Neural progenitor cell (in vitro differentiated cells): ENCODE results near the gene SKA3. TPM values are rescaled to one million over a fixed set of nuclear protein-coding genes. Genes with fewer than 3 reads are reported as not detected.

Experiments used
- DNase-seq: peaks from one replicate; pipeline ENCODE4 v3.0.0-alpha.2; 2016; ENCODE audit warnings: low spot score
- H2AFZ ChIP-seq: fragments of 200-600 bp; sonication (generic); replicated peaks from 2 replicates; pipeline ENCODE4 v1.6.1; 2016; ENCODE audit warnings: antibody characterized with exemption
- H3F3A ChIP-seq: fragments of 200-600 bp; sonication (generic); 2 replicates; pipeline ENCODE4 v1.6.1; 2016; ENCODE audit warnings: antibody characterized with exemption, low read depth
- H3K27ac ChIP-seq: fragments of 200-600 bp; sonication (generic); 2 replicates; pipeline ENCODE4 v1.5.1; 2016; ENCODE audit warnings: mild to moderate bottlenecking
- H3K27me3 ChIP-seq: fragments of 200-600 bp; sonication (generic); 2 replicates; pipeline ENCODE4 v1.6.1; 2016; ENCODE audit warnings: mild to moderate bottlenecking, moderate library complexity
- H3K36me3 ChIP-seq: fragments of 200-600 bp; sonication (generic); 2 replicates; pipeline ENCODE4 v1.5.1; 2016
- H3K4me1 ChIP-seq: fragments of 200-600 bp; sonication (generic); 2 replicates; pipeline ENCODE4 v1.6.1; 2016; ENCODE audit warnings: mixed run types
- H3K4me2 ChIP-seq: fragments of 200-600 bp; sonication (generic); 2 replicates; pipeline ENCODE4 v1.6.1; 2016
- H3K4me3 ChIP-seq: fragments of 200-600 bp; sonication (generic); 2 replicates; pipeline ENCODE4 v1.5.1; 2016
- H3K79me2 ChIP-seq: fragments of 200-600 bp; sonication (generic); 2 replicates; pipeline ENCODE4 v1.6.1; 2016; ENCODE audit warnings: low read depth
- H3K9ac ChIP-seq: fragments of 200-600 bp; sonication (generic); 2 replicates; pipeline ENCODE4 v1.6.1; 2016
- H3K9me3 ChIP-seq: fragments of 200-600 bp; sonication (generic); 2 replicates; pipeline ENCODE4 v1.5.1; 2016; ENCODE audit warnings: low read depth
- H4K20me1 ChIP-seq: fragments of 200-600 bp; sonication (generic); 2 replicates; pipeline ENCODE4 v1.6.1; 2016; ENCODE audit warnings: low read depth
- H3K27ac Mint-ChIP-seq: 3 replicates; pipeline ENCODE4 v1.8.0; 2021; ENCODE audit warnings: mixed read lengths
- H3K27me3 Mint-ChIP-seq: 2 replicates; pipeline ENCODE4 v1.8.0; 2022; ENCODE audit warnings: low read depth, mild to moderate bottlenecking, inconsistent platforms, moderate library complexity, mixed read lengths; ENCODE audit not compliant: insufficient read depth
- H3K36me3 Mint-ChIP-seq: 3 replicates; pipeline ENCODE4 v1.8.0; 2021; ENCODE audit warnings: mixed read lengths
- H3K4me1 Mint-ChIP-seq: 3 replicates; pipeline ENCODE4 v1.8.0; 2021; ENCODE audit warnings: mixed read lengths
- H3K4me3 Mint-ChIP-seq: 3 replicates; pipeline ENCODE4 v1.8.0; 2021; ENCODE audit warnings: mild to moderate bottlenecking, moderate library complexity, mixed read lengths
- H3K9me3 Mint-ChIP-seq: 3 replicates; pipeline ENCODE4 v1.8.0; 2020; ENCODE audit warnings: mixed read lengths
- CTCF ChIP-seq: fragments of 200-600 bp; sonication (generic); IDR thresholded peaks from 2 replicates; pipeline ENCODE4 v1.5.1; 2017; ENCODE audit warnings: antibody characterized with exemption, mild to moderate bottlenecking
- EZH2 ChIP-seq: fragments of 200-600 bp; sonication (generic); IDR thresholded peaks from 2 replicates; pipeline ENCODE4 v1.6.1; 2017; ENCODE audit warnings: antibody characterized with exemption, mild to moderate bottlenecking, moderate library complexity
- EZH2phosphoT487 ChIP-seq: fragments of 200-600 bp; sonication (generic); IDR thresholded peaks from 2 replicates; pipeline ENCODE4 v1.6.1; 2017; ENCODE audit warnings: antibody characterized with exemption
- total RNA-seq: library from RNA; depleted of rRNA; stranded (reverse); fragments of >200 nt; gene quantifications from 2 replicates; pipeline ENCODE4 v1.2.3, GENCODE V29; 2015; ENCODE audit warnings: low replicate concordance

Gene SKA3
- total RNA-seq, 1 donor from 2014 or later: 74.7 TPM

GRCh38 chr13:21123956-21124355, 52.4 kb downstream of the SKA3 start:
- Histone ChIP-seq H3K79me2 (no peaks in the 10 kb centered on the region), H4K20me1 (no peaks in the 10 kb centered on the region), H3K4me1 (peaks cover 5% of the 10 kb centered on the region), H2AFZ (peak overlapping the region; percentile 34), H3K4me3 (no peak overlapping the region), H3K9me3 (no peaks in the 10 kb centered on the region), H3F3A (peaks cover 5% of the 10 kb centered on the region), H3K36me3 (no peaks in the 10 kb centered on the region), H3K27ac (no peak overlapping the region), H3K27me3 (no peaks in the 10 kb centered on the region), H3K9ac (no peak overlapping the region), H3K4me2 (no peak overlapping the region)
- H3K27ac Mint-ChIP-seq: no peak overlapping the region
- peaks cover 8% of the 10 kb centered on the region for H3K4me1 Mint-ChIP-seq
- DNase-seq: no peak
- H3K27me3 Mint-ChIP-seq: peaks cover 15% of the 10 kb centered on the region
- no peaks in the 10 kb centered on the region for H3K36me3 Mint-ChIP-seq
- H3K4me3 Mint-ChIP-seq: no peak overlapping the region
- TF ChIP-seq EZH2: no peak
- TF ChIP-seq EZH2phosphoT487: no peak
- TF ChIP-seq CTCF: no peak
- H3K9me3 Mint-ChIP-seq: no peaks in the 10 kb centered on the region

- no peak overlapping the region for H3K4me3 ChIP-seq
- TF ChIP-seq EZH2phosphoT487 (no peak), CTCF (no peak), EZH2 (no peak)
- H3K27me3 Mint-ChIP-seq: peaks cover 13% of the 10 kb centered on the region
- peaks cover 5% of the 10 kb centered on the region for H3K4me1 ChIP-seq
- no peak overlapping the region for H3K27ac ChIP-seq
- H2AFZ ChIP-seq: no peak overlapping the region
- H3K9me3 ChIP-seq: no peaks in the 10 kb centered on the region
- H3K4me3 Mint-ChIP-seq: no peak overlapping the region
- H3K4me1 Mint-ChIP-seq: peaks cover 8% of the 10 kb centered on the region
- H4K20me1 ChIP-seq: no peaks in the 10 kb centered on the region
- no peaks in the 10 kb centered on the region for H3K9me3 Mint-ChIP-seq
- H3K9ac ChIP-seq: no peak overlapping the region
- peaks cover 5% of the 10 kb centered on the region for H3F3A ChIP-seq
- no peak overlapping the region for H3K4me2 ChIP-seq
- no peak overlapping the region for H3K27ac Mint-ChIP-seq
- H3K79me2 ChIP-seq: no peaks in the 10 kb centered on the region
- no peaks in the 10 kb centered on the region for H3K27me3 ChIP-seq
- DNase-seq: no peak
- H3K36me3 ChIP-seq: no peaks in the 10 kb centered on the region
- no peaks in the 10 kb centered on the region for H3K36me3 Mint-ChIP-seq
Observed at GRCh38 chr13:21121616-21122015, 54.7 kb downstream of the SKA3 start.

GRCh38 chr13:21120191-21120590, 56.2 kb downstream of the SKA3 start:
- no peaks in the 10 kb centered on the region for H3K9me3 ChIP-seq
- H3K36me3 ChIP-seq: no peaks in the 10 kb centered on the region
- H3K36me3 Mint-ChIP-seq: no peaks in the 10 kb centered on the region
- H3K4me3 Mint-ChIP-seq: no peak overlapping the region
- peaks cover 5% of the 10 kb centered on the region for H3F3A ChIP-seq
- TF ChIP-seq CTCF (no peak), EZH2 (no peak), EZH2phosphoT487 (no peak)
- no peaks in the 10 kb centered on the region for H3K9me3 Mint-ChIP-seq
- no peaks in the 10 kb centered on the region for H3K27me3 ChIP-seq
- peaks cover 14% of the 10 kb centered on the region for H3K4me1 ChIP-seq
- H3K4me2 ChIP-seq: no peak overlapping the region
- H3K27me3 Mint-ChIP-seq: peaks cover 6% of the 10 kb centered on the region
- peaks cover 6% of the 10 kb centered on the region for H3K4me1 Mint-ChIP-seq
- no peaks in the 10 kb centered on the region for H3K79me2 ChIP-seq
- H3K27ac ChIP-seq: no peak overlapping the region
- no peak overlapping the region for H3K9ac ChIP-seq
- H4K20me1 ChIP-seq: no peaks in the 10 kb centered on the region
- no peak overlapping the region for H2AFZ ChIP-seq
- H3K4me3 ChIP-seq: no peak overlapping the region
- DNase-seq: no peak
- H3K27ac Mint-ChIP-seq: no peak overlapping the region

- no peaks in the 10 kb centered on the region for H3F3A ChIP-seq
Observed at GRCh38 chr13:21119526-21119925, 56.8 kb downstream of the SKA3 start.

More at GRCh38 chr13:21119526-21119925, 56.8 kb downstream of the SKA3 start:
- no peaks in the 10 kb centered on the region for H3K9me3 Mint-ChIP-seq
- H3K4me1 Mint-ChIP-seq: peaks cover under 1% of the 10 kb centered on the region
- TF ChIP-seq EZH2: no peak
- no peak for TF ChIP-seq CTCF
- no peak for TF ChIP-seq EZH2phosphoT487
- no peak for DNase-seq
- Histone ChIP-seq H3K9me3 (no peaks in the 10 kb centered on the region), H3K79me2 (no peaks in the 10 kb centered on the region), H3K4me3 (no peak overlapping the region), H3K36me3 (no peaks in the 10 kb centered on the region), H2AFZ (no peak overlapping the region), H3K4me1 (peaks cover 10% of the 10 kb centered on the region), H4K20me1 (no peaks in the 10 kb centered on the region), H3K9ac (no peak overlapping the region), H3K27me3 (no peaks in the 10 kb centered on the region), H3K27ac (no peak overlapping the region), H3K4me2 (no peak overlapping the region)
- no peaks in the 10 kb centered on the region for H3K36me3 Mint-ChIP-seq
- H3K27me3 Mint-ChIP-seq: peaks cover 6% of the 10 kb centered on the region
- no peak overlapping the region for H3K4me3 Mint-ChIP-seq
- no peak overlapping the region for H3K27ac Mint-ChIP-seq
